ENCODE measurements around the gene ROBO4. TPM values are rescaled to one million over a fixed set of nuclear protein-coding genes. Genes with fewer than 3 reads are reported as not detected.

Gene ROBO4
- total and polyA plus RNA-seq, 7 donors: 5.4 to 17.5 (median 14.9) TPM

- Histone ChIP-seq H3K27ac (peak overlapping the region; percentile 68), H3K36me3 (ENCODE audit: insufficient read depth in 1 of 2, low read depth in 1 of 2) (peaks cover 0 to 5% of the 10 kb centered on the region in 2 donors), H3K9me3 (no peaks in the 10 kb centered on the region), H3K27me3 (ENCODE audit: insufficient read depth in 3 of 3, low read length in 2 of 3) (peaks cover 0 to 20% (median 4%) of the 10 kb centered on the region in 3 donors), H3K4me3 (peak overlapping the region; percentile 57), H3K4me1 (no peaks in the 10 kb centered on the region)
- intact Hi-C loops (cut with DNase I): no loop called here
- DNase-seq (peak; percentile 58 to 80), ATAC-seq (peak in 3 of 4 donors; percentile 28 to 43 (median 40))
- 24 to 47% (median 31%) methylated on average over 7 to 9 of the region's 9 CpGs for WGBS, 3 donors
- no peak for TF ChIP-seq CTCF (IDR thresholded peaks at IDR 0.05)
Measured at GRCh38 chr11:124896821-124897391, 759 bp downstream of the ROBO4 start.

- no peak for TF ChIP-seq CTCF (IDR thresholded peaks at IDR 0.05)
- Histone ChIP-seq H3K27ac (peak overlapping the region; percentile 68), H3K27me3 (ENCODE audit: insufficient read depth in 3 of 3, low read length in 2 of 3) (peaks cover 0 to 15% (median 2%) of the 10 kb centered on the region in 3 donors), H3K36me3 (ENCODE audit: insufficient read depth in 1 of 2, low read depth in 1 of 2) (peaks cover 0 to 5% of the 10 kb centered on the region in 2 donors), H3K9me3 (no peaks in the 10 kb centered on the region), H3K4me1 (no peaks in the 10 kb centered on the region), H3K4me3 (peak overlapping the region; percentile 57)
- DNase-seq (no peak), ATAC-seq (no peak)
- intact Hi-C loops (cut with DNase I): no loop called here
- 71 to 80% (median 72%) methylated on average over 14 to 16 of the region's 16 CpGs for whole genome bisulfite sequencing, 3 donors
Measured at GRCh38 chr11:124896071-124896750, 1.5 kb downstream of the ROBO4 start.

GRCh38 chr11:124895471-124895971, 2.1 kb downstream of the ROBO4 start:
- Histone ChIP-seq H3K4me1 (no peaks in the 10 kb centered on the region), H3K27me3 (ENCODE audit: insufficient read depth in 3 of 3, low read length in 2 of 3) (peaks cover 0 to 8% (median 2%) of the 10 kb centered on the region in 3 donors), H3K9me3 (no peaks in the 10 kb centered on the region), H3K36me3 (ENCODE audit: insufficient read depth in 1 of 2, low read depth in 1 of 2) (peaks cover 0 to 5% of the 10 kb centered on the region in 2 donors), H3K27ac (peak overlapping the region; percentile 68), H3K4me3 (peak overlapping the region; percentile 57)
- intact Hi-C loops (cut with DNase I): no loop called here
- DNase-seq (no peak), ATAC-seq (no peak)
- WGBS, 3 donors: 65 to 80% (median 67%) methylated on average over 18 to 20 of the region's 20 CpGs
- no peak for TF ChIP-seq CTCF (IDR thresholded peaks at IDR 0.05)

GRCh38 chr11:124894606-124895430, 2.8 kb downstream of the ROBO4 start:
- ATAC-seq (no peak), DNase-seq (no peak)
- TF ChIP-seq CTCF (IDR thresholded peaks at IDR 0.05): no peak
- Histone ChIP-seq H3K4me1 (peaks cover 4% of the 10 kb centered on the region), H3K4me3 (peak overlapping the region; percentile 57), H3K36me3 (ENCODE audit: insufficient read depth in 1 of 2, low read depth in 1 of 2) (peaks cover 0 to 5% of the 10 kb centered on the region in 2 donors), H3K27me3 (ENCODE audit: insufficient read depth in 3 of 3, low read length in 2 of 3) (peaks cover 0 to 3% (median 2%) of the 10 kb centered on the region in 3 donors), H3K9me3 (no peaks in the 10 kb centered on the region), H3K27ac (no peak overlapping the region)
- intact Hi-C loops (cut with DNase I): no loop called here
- 67 to 76% (median 69%) methylated on average over 4 of the region's 4 CpGs for WGBS, 3 donors

All from psoas muscle (tissue), 8 donors.